SK-N-SH treated with all-trans-retinoic acid at 6 μM for 48 hours (cell line): ENCODE results near the gene SRGAP2C.
"Not testable (repeated sequence)": the region's sequence is repeated elsewhere in the genome, so short reads cannot be mapped to it uniquely, and the experiment has no call there.

ENCODE experiments used
- ARNTL ChIP-seq: fragments of 450-650 bp; formaldehyde crosslinking; IDR thresholded peaks from 2 replicates; pipeline ENCODE4 v1.5.0; 2020; ENCODE audit warnings: low read depth, mild to moderate bottlenecking, moderate library complexity, borderline replicate concordance
- BACH2 ChIP-seq: fragments of 250-450 bp; sonication (Bioruptor Pico); IDR thresholded peaks from 2 replicates; pipeline ENCODE4 v1.9.0; 2021; ENCODE audit warnings: mild to moderate bottlenecking, borderline replicate concordance
- ESRRG ChIP-seq: fragments of 250-450 bp; sonication (Bioruptor Pico); IDR thresholded peaks from 2 replicates; pipeline ENCODE4 v1.6.1; 2021; ENCODE audit warnings: mild to moderate bottlenecking
- SNAI2 ChIP-seq: fragments of 250-450 bp; sonication (Bioruptor Pico); IDR thresholded peaks from 2 replicates; pipeline ENCODE4 v1.5.0; 2020; ENCODE audit warnings: mild to moderate bottlenecking, moderate library complexity
- TOX ChIP-seq: fragments of 250-450 bp; sonication (Bioruptor Pico); IDR thresholded peaks from 2 replicates; pipeline ENCODE4 v1.8.0; 2021; ENCODE audit warnings: mild to moderate bottlenecking, moderate library complexity, borderline replicate concordance
- ZFP30 ChIP-seq: fragments of 450-650 bp; formaldehyde crosslinking; IDR thresholded peaks from 2 replicates; pipeline ENCODE4 v1.5.0; 2022; ENCODE audit warnings: mild to moderate bottlenecking, moderate library complexity
- TF ChIP-seq, protein P1 (sequence below): fragments of 250-450 bp; sonication (Bioruptor Pico); IDR thresholded peaks from 2 replicates; pipeline ENCODE4 v1.8.0; 2020; ENCODE audit warnings: mild to moderate bottlenecking, moderate library complexity, borderline replicate concordance
- TF ChIP-seq, protein P2 (sequence below): fragments of 250-450 bp; sonication (Bioruptor Pico); IDR thresholded peaks from 2 replicates; pipeline ENCODE4 v1.5.1; 2021; ENCODE audit warnings: mild to moderate bottlenecking, moderate library complexity
- TF ChIP-seq, protein P3 (sequence below): fragments of 250-450 bp; sonication (Bioruptor Pico); IDR thresholded peaks from 2 replicates; pipeline ENCODE4 v1.5.1; 2020; ENCODE audit warnings: low read depth, mild to moderate bottlenecking, moderate library complexity

DNA sequence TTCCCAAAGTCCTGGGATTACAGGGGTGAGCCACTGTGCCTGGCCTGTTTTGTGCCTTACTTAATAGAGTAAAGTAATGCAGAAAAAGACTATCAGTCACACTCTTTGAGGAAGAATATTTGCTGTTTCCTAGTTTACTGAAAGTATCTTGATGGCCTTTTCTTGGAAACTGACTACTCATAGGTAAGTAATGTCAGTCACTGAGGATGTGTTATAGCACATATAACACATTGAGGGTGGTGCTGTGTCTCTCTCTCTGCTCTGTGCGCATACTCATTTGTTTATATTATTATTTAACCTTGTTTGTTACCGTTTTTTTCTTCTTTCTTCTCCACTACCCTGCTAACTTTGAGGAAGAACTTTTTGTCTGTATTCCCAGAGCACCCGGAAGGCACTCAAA, 93.4 kb downstream of the SRGAP2C start:
- TF ChIP-seq, protein P1, sequence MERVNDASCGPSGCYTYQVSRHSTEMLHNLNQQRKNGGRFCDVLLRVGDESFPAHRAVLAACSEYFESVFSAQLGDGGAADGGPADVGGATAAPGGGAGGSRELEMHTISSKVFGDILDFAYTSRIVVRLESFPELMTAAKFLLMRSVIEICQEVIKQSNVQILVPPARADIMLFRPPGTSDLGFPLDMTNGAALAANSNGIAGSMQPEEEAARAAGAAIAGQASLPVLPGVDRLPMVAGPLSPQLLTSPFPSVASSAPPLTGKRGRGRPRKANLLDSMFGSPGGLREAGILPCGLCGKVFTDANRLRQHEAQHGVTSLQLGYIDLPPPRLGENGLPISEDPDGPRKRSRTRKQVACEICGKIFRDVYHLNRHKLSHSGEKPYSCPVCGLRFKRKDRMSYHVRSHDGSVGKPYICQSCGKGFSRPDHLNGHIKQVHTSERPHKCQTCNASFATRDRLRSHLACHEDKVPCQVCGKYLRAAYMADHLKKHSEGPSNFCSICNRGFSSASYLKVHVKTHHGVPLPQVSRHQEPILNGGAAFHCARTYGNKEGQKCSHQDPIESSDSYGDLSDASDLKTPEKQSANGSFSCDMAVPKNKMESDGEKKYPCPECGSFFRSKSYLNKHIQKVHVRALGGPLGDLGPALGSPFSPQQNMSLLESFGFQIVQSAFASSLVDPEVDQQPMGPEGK (CRISPR knock-in tag), result not testable (repeated sequence)
- not testable (repeated sequence) for TF ChIP-seq BACH2 (CRISPR knock-in tag); TOX; SNAI2; ESRRG (CRISPR knock-in tag); ZFP30 (CRISPR knock-in tag); ARNTL (CRISPR knock-in tag)
- TF ChIP-seq, protein P2, sequence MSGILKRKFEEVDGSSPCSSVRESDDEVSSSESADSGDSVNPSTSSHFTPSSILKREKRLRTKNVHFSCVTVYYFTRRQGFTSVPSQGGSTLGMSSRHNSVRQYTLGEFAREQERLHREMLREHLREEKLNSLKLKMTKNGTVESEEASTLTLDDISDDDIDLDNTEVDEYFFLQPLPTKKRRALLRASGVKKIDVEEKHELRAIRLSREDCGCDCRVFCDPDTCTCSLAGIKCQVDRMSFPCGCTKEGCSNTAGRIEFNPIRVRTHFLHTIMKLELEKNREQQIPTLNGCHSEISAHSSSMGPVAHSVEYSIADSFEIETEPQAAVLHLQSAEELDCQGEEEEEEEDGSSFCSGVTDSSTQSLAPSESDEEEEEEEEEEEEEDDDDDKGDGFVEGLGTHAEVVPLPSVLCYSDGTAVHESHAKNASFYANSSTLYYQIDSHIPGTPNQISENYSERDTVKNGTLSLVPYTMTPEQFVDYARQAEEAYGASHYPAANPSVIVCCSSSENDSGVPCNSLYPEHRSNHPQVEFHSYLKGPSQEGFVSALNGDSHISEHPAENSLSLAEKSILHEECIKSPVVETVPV, result not testable (repeated sequence)
- TF ChIP-seq, protein P3, sequence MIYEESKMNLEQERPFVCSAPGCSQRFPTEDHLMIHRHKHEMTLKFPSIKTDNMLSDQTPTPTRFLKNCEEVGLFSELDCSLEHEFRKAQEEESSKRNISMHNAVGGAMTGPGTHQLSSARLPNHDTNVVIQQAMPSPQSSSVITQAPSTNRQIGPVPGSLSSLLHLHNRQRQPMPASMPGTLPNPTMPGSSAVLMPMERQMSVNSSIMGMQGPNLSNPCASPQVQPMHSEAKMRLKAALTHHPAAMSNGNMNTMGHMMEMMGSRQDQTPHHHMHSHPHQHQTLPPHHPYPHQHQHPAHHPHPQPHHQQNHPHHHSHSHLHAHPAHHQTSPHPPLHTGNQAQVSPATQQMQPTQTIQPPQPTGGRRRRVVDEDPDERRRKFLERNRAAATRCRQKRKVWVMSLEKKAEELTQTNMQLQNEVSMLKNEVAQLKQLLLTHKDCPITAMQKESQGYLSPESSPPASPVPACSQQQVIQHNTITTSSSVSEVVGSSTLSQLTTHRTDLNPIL (CRISPR knock-in tag), result not testable (repeated sequence)
